ENCODE data around the gene UROC1.

UROC1 gene

GRCh38 chr3:126517291-126517951, at the start of gene UROC1:
TSS of gene UROC1 (minus strand) at chr3:126517773. CDS start at chr3:126517719, 54 bp downstream.
- DNase-seq, result no peak

GRCh38 chr3:126562737-126563276, 45.2 kb upstream of the UROC1 start:
- DNase-seq, result no peak

GRCh38 chr3:126558336-126559071, 40.9 kb upstream of the UROC1 start, which contains the start of gene C3orf22:
TSS of gene C3orf22 (minus strand) at chr3:126558932. CDS start at chr3:126553390, 5,542 bp downstream.
- DNase-seq, result no peak

GRCh38 chr3:126557761-126558160, 40.2 kb upstream of the UROC1 start:
- DNase-seq, result no peak

- DNase-seq, result no peak
These were observed 39.8 kb upstream of the UROC1 start for GRCh38 chr3:126557415-126557745.

GRCh38 chr3:126556637-126557414, 39.3 kb upstream of the UROC1 start:
- DNase-seq, result no peak

GRCh38 chr3:126555795-126556636, 38.4 kb upstream of the UROC1 start:
- no peak for DNase-seq

GRCh38 chr3:126554560-126555525, 37.3 kb upstream of the UROC1 start:
- DNase-seq, result no peak

- DNase-seq, result no peak
These were observed 35.9 kb upstream of the UROC1 start for GRCh38 chr3:126553284-126554084.

- DNase-seq, result no peak
These were observed 35.2 kb upstream of the UROC1 start for GRCh38 chr3:126552688-126553283.

GRCh38 chr3:126551839-126552687, 34.5 kb upstream of the UROC1 start:
- no peak for DNase-seq

GRCh38 chr3:126551121-126551838, 33.7 kb upstream of the UROC1 start:
- no peak for DNase-seq

GRCh38 chr3:126550488-126551051, 33.0 kb upstream of the UROC1 start:
- DNase-seq, result no peak

GRCh38 chr3:126549861-126550487, 32.4 kb upstream of the UROC1 start:
- DNase-seq, result no peak

- no peak for DNase-seq
These were observed 31.2 kb upstream of the UROC1 start for GRCh38 chr3:126548556-126549466.

- DNase-seq, result no peak
These were observed 30.1 kb upstream of the UROC1 start for GRCh38 chr3:126547721-126548120.

Measured in NCI-H187 (cell line).